Cardiac muscle cell (in vitro differentiated cells and primary cell): ENCODE measurements around the gene TRIM56. TPM values are rescaled to one million over a fixed set of nuclear protein-coding genes. Genes with fewer than 3 reads are reported as not detected.

Experiments used
- DNase-seq, 2 donors: peaks; one replicate each; pipeline versions ENCODE4 v3.0.0 to v3.0.0-alpha.2; 2010 to 2017; ENCODE audit warnings: low read depth in 1 of 2, low spot score in 1 of 2
- H3K27ac ChIP-seq: fragments of 200-600 bp; sonication (generic); 2 replicates; pipeline ENCODE4 v1.5.1; 2016
- H3K27me3 ChIP-seq: fragments of 200-600 bp; sonication (generic); 2 replicates; pipeline ENCODE4 v1.6.0; 2016; ENCODE audit warnings: control low read depth
- H3K36me3 ChIP-seq: fragments of 200-600 bp; sonication (generic); 2 replicates; pipeline ENCODE4 v1.5.1; 2016; ENCODE audit warnings: control low read depth
- H3K4me1 ChIP-seq: fragments of 200-600 bp; sonication (generic); 2 replicates; pipeline ENCODE4 v1.8.1; 2017; ENCODE audit warnings: low read depth, mild to moderate bottlenecking, mixed run types
- H3K4me3 ChIP-seq: fragments of 200-600 bp; sonication (generic); 2 replicates; pipeline ENCODE4 v1.5.1; 2016; ENCODE audit warnings: mild to moderate bottlenecking
- H3K9me3 ChIP-seq: fragments of 200-600 bp; sonication (generic); 2 replicates; pipeline ENCODE4 v1.5.1; 2017; ENCODE audit warnings: low read depth, mild to moderate bottlenecking, control low read depth
- CTCF ChIP-seq: IDR thresholded peaks from 2 replicates; pipeline ENCODE4 v1.5.1; 2012; ENCODE audit warnings: low read depth, mild to moderate bottlenecking, low read length
- polyA plus RNA-seq: library from polyadenylated mRNA; unstranded; fragments of >200 nt; fragmentation: Nextera tagmentation; extraction: Ambion mirVana; gene quantifications from 2 replicates; pipeline ENCODE4 v1.2.1, GENCODE V29; 2016
- total RNA-seq: library from RNA; depleted of rRNA; stranded (reverse); fragments of >200 nt; gene quantifications from 2 replicates; pipeline ENCODE4 v1.2.3, GENCODE V29; 2016

TRIM56 gene
- total and polyA plus RNA-seq, 2 experiments from 2014 or later = 11.6 to 12.9 TPM

- H3K27ac ChIP-seq = no peak overlapping the region
- H3K4me3 ChIP-seq = no peak overlapping the region
Observed at GRCh38 chr7:101137651-101138212, 52.5 kb downstream of the TRIM56 start.

DNA sequence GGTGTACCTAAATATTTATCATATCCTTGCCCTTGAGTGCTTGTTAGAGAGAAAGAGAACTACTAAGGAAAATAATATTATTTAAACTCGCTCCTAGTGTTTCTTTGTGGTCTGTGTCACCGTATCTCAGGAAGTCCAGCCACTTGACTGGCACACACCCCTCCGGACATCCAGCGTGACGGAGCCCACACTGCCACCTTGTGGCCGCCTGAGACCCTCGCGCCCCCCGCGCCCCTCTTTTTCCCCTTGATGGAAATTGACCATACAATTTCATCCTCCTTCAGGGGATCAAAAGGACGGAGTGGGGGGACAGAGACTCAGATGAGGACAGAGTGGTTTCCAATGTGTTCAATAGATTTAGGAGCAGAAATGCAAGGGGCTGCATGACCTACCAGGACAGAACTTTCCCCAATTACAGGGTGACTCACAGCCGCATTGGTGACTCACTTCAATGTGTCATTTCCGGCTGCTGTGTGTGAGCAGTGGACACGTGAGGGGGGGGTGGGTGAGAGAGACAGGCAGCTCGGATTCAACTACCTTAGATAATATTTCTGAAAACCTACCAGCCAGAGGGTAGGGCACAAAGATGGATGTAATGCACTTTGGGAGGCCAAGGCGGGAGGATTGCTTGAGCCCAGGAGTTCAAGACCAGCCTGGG is 53.1 kb downstream of the TRIM56 start:
- no peaks in the 10 kb centered on the region for H3K36me3 ChIP-seq
- TF ChIP-seq CTCF = peak; percentile 64
- H3K27ac ChIP-seq = no peak overlapping the region
- no peak overlapping the region for H3K4me3 ChIP-seq
- H3K4me1 ChIP-seq = peaks cover 4% of the 10 kb centered on the region
- no peaks in the 10 kb centered on the region for H3K9me3 ChIP-seq
- DNase-seq = peak; percentile 73 to 97
- peaks cover 6% of the 10 kb centered on the region for H3K27me3 ChIP-seq

More at GRCh38 chr7:101137651-101138212, 52.5 kb downstream of the TRIM56 start:
- no peaks in the 10 kb centered on the region for H3K9me3 ChIP-seq
- H3K4me1 ChIP-seq = peaks cover 4% of the 10 kb centered on the region
- H3K27me3 ChIP-seq = peaks cover 3% of the 10 kb centered on the region
- DNase-seq = peak in 1 of 2 donors; percentile 33
- no peak for TF ChIP-seq CTCF
- no peaks in the 10 kb centered on the region for H3K36me3 ChIP-seq

DNA sequence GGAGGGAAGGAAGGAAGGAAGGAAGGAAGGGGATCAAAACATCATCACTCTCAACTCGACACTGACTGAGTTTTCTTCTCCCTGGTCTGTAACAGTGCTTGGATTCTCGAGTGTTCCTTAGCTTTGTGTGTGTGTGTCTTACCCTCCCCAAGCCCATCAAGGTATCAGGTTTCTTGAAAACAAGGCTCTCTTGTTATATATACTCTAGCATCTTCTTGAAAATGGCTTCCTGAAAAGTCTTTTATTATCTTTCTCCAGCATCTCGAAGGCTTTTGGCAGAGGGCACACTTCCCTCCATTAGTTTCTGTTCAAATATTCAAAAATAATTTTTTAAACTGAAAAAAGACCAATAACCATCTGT is 55.0 kb downstream of the TRIM56 start:
- H3K27ac ChIP-seq = no peak overlapping the region
- H3K27me3 ChIP-seq = peaks cover 8% of the 10 kb centered on the region
- H3K9me3 ChIP-seq = no peaks in the 10 kb centered on the region
- H3K36me3 ChIP-seq = no peaks in the 10 kb centered on the region
- no peak overlapping the region for H3K4me3 ChIP-seq
- no peak for TF ChIP-seq CTCF
- H3K4me1 ChIP-seq = peaks cover 4% of the 10 kb centered on the region
- peak in 1 of 2 donors; percentile 47 for DNase-seq

- no peak for DNase-seq
- Histone ChIP-seq H3K27me3 (peaks cover 8% of the 10 kb centered on the region), H3K36me3 (no peaks in the 10 kb centered on the region), H3K9me3 (no peaks in the 10 kb centered on the region), H3K27ac (no peak overlapping the region), H3K4me3 (no peak overlapping the region), H3K4me1 (peaks cover 4% of the 10 kb centered on the region)
- TF ChIP-seq CTCF = no peak
Observed at GRCh38 chr7:101140746-101141382, 55.6 kb downstream of the TRIM56 start.

Other genes with a start within 250 kb of the TRIM56 start
- 18.3 and 19.5 TPM in 2 replicates for gene SLC12A9, start 232.8 kb upstream of the TRIM56 start, total RNA-seq
- gene SLC12A9, start 232.8 kb upstream of the TRIM56 start, polyA plus RNA-seq = 12.5 and 14.6 TPM in 2 replicates
- gene TRIP6, start 218.1 kb upstream of the TRIM56 start, total RNA-seq = 51.9 and 60.1 TPM in 2 replicates
- gene TRIP6, start 218.1 kb upstream of the TRIM56 start, polyA plus RNA-seq = 50.2 and 62.2 TPM in 2 replicates
- 78.6 and 83.1 TPM in 2 replicates for gene SRRT, start 210.4 kb upstream of the TRIM56 start, total RNA-seq
- gene SRRT, start 210.4 kb upstream of the TRIM56 start, polyA plus RNA-seq = 111 and 148 TPM in 2 replicates
- 16.0 and 19.0 TPM in 2 replicates for gene UFSP1, start 195.8 kb upstream of the TRIM56 start, total RNA-seq
- gene UFSP1, start 195.8 kb upstream of the TRIM56 start, polyA plus RNA-seq = 3.9 and 9.9 TPM in 2 replicates
- gene ACHE, start 189.6 kb upstream of the TRIM56 start, total RNA-seq = 25.6 TPM in 2 replicates
- 42.0 and 42.7 TPM in 2 replicates for gene ACHE, start 189.6 kb upstream of the TRIM56 start, polyA plus RNA-seq
- gene MUC3A, start 135.9 kb upstream of the TRIM56 start, total RNA-seq = not detected in 2 replicates
- gene MUC3A, start 135.9 kb upstream of the TRIM56 start, polyA plus RNA-seq = 0.29 TPM in 1 of 2 replicates, not detected in the other
- gene MUC12, start 115.9 kb upstream of the TRIM56 start, total RNA-seq = 2.4 TPM in 1 of 2 replicates, not detected in the other
- gene MUC12, start 115.9 kb upstream of the TRIM56 start, polyA plus RNA-seq = not detected in 2 replicates
- gene MUC17, start 65.4 kb upstream of the TRIM56 start, total RNA-seq = not detected in 2 replicates
- not detected in 2 replicates for gene MUC17, start 65.4 kb upstream of the TRIM56 start, polyA plus RNA-seq
- 1.1 and 1.6 TPM in 2 replicates for gene SERPINE1, start 41.6 kb downstream of the TRIM56 start, total RNA-seq
- gene SERPINE1, start 41.6 kb downstream of the TRIM56 start, polyA plus RNA-seq = 1.9 and 5.7 TPM in 2 replicates
- 51.5 and 59.5 TPM in 2 replicates for gene AP1S1, start 69.0 kb downstream of the TRIM56 start, total RNA-seq
- 10.1 and 13.8 TPM in 2 replicates for gene AP1S1, start 69.0 kb downstream of the TRIM56 start, polyA plus RNA-seq
- gene VGF, start 80.1 kb downstream of the TRIM56 start, total RNA-seq = 0.99 and 1.2 TPM in 2 replicates
- 0.18 and 0.69 TPM in 2 replicates for gene VGF, start 80.1 kb downstream of the TRIM56 start, polyA plus RNA-seq
- gene NAT16, start 94.8 kb downstream of the TRIM56 start, total RNA-seq = 0.27 TPM in 1 of 2 replicates, not detected in the other
- gene NAT16, start 94.8 kb downstream of the TRIM56 start, polyA plus RNA-seq = not detected in 2 replicates
- gene MOGAT3, start 115.6 kb downstream of the TRIM56 start, total RNA-seq = not detected in 2 replicates
- not detected in 2 replicates for gene MOGAT3, start 115.6 kb downstream of the TRIM56 start, polyA plus RNA-seq
- 45.1 and 52.7 TPM in 2 replicates for gene PLOD3, start 132.1 kb downstream of the TRIM56 start, total RNA-seq
- gene PLOD3, start 132.1 kb downstream of the TRIM56 start, polyA plus RNA-seq = 67.9 and 73.1 TPM in 2 replicates
- gene ZNHIT1, start 132.7 kb downstream of the TRIM56 start, total RNA-seq = 86.7 and 138 TPM in 2 replicates
- 93.4 and 109 TPM in 2 replicates for gene ZNHIT1, start 132.7 kb downstream of the TRIM56 start, polyA plus RNA-seq
- gene CLDN15, start 152.3 kb downstream of the TRIM56 start, total RNA-seq = 2.7 and 4.3 TPM in 2 replicates
- gene CLDN15, start 152.3 kb downstream of the TRIM56 start, polyA plus RNA-seq = 2.8 and 3.2 TPM in 2 replicates
- 333 and 338 TPM in 2 replicates for gene FIS1, start 159.6 kb downstream of the TRIM56 start, total RNA-seq
- gene FIS1, start 159.6 kb downstream of the TRIM56 start, polyA plus RNA-seq = 266 and 283 TPM in 2 replicates
- 36.4 and 36.6 TPM in 2 replicates for gene IFT22, start 236.3 kb downstream of the TRIM56 start, total RNA-seq
- gene IFT22, start 236.3 kb downstream of the TRIM56 start, polyA plus RNA-seq = 64.7 and 65.4 TPM in 2 replicates